NCI-H82 treated with DMSO at 0.1 percent for 48 hours (cell line): ENCODE results near the gene LRPAP1.

Source experiments
- DNase-seq: peaks from one replicate; lab custom pipeline; 2025; ENCODE audit not compliant: unreplicated experiment; lab: John Stamatoyannopoulos, UW

Gene LRPAP1

GRCh38 chr4:3486541-3487540, 45.4 kb downstream of the LRPAP1 start:
- DNase-seq, result no peak

- no peak for DNase-seq
Measured at GRCh38 chr4:3485886-3486540, 46.2 kb downstream of the LRPAP1 start.

- no peak for DNase-seq
Measured at GRCh38 chr4:3485011-3485791, 47.0 kb downstream of the LRPAP1 start.

GRCh38 chr4:3484057-3484973, 47.9 kb downstream of the LRPAP1 start:
- no peak for DNase-seq

GRCh38 chr4:3483471-3483921, 48.7 kb downstream of the LRPAP1 start:
- no peak for DNase-seq

- DNase-seq, result no peak
Measured at GRCh38 chr4:3482707-3483106, 49.5 kb downstream of the LRPAP1 start.

- no peak for DNase-seq
Measured at GRCh38 chr4:3481783-3482393, 50.3 kb downstream of the LRPAP1 start.

GRCh38 chr4:3481113-3481531, 51.1 kb downstream of the LRPAP1 start:
- DNase-seq, result no peak

- DNase-seq, result peak; percentile 18
Measured at GRCh38 chr4:3480528-3481112, 51.6 kb downstream of the LRPAP1 start.

- DNase-seq, result no peak
Measured at GRCh38 chr4:3479358-3480101, 52.7 kb downstream of the LRPAP1 start.

GRCh38 chr4:3478446-3479357, 53.5 kb downstream of the LRPAP1 start:
- DNase-seq, result no peak

- DNase-seq, result no peak
Measured at GRCh38 chr4:3477750-3478430, 54.3 kb downstream of the LRPAP1 start.

GRCh38 chr4:3476936-3477749, 55.1 kb downstream of the LRPAP1 start:
- no peak for DNase-seq

- DNase-seq, result no peak
Measured at GRCh38 chr4:3476341-3476747, 55.9 kb downstream of the LRPAP1 start.

- DNase-seq, result no peak
Measured at GRCh38 chr4:3475713-3476260, 56.4 kb downstream of the LRPAP1 start.
